NCI-H1694 (cell line): Measurements from ENCODE around the gene CD58.
"Not testable (repeated sequence)": the region's sequence is repeated elsewhere in the genome, so short reads cannot be mapped to it uniquely, and the experiment has no call there.

Experiments
- DNase-seq: peaks from one replicate; lab custom pipeline; 2025; lab: John Stamatoyannopoulos, UW

CD58 gene

DNA sequence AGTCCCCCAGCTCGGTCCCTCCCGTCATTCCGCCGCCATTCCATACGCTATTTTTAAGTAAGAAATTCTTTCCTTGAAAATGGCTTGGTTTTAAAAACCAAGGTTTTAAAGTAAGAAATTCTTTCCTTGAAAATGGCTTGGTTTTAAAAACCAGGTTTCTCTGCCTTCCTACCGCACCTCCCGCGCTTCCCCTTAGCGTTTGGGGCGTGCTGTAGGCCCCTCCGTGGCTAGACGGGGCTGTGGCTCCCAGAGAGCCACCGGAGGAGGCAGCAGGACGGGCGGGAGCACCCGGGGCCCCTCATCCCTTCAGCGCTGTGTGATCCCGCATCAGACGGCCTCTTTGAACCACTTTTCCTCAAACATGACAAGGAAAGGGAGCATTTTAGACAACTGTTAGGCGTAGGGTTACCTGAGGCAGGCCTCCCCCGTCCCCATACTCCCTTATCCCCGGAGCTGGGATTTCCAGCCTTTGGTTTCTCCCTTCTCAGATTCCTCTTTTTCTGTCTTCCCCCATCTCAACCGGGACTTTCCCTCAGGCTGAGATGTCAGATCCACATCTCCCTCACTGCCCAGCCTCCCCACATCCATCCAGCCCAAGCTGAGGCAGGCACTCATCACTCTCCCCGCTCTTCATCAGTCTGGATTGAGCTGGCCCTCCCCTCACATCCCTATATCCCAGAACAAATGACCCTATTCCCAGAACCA is 541 bp upstream of the CD58 start:
- DNase-seq = no peak

GRCh38 chr1:116569776-116570357 is 959 bp downstream of the CD58 start:
- no peak for DNase-seq

- no peak for DNase-seq
Observed at GRCh38 chr1:116569381-116569670, 1.5 kb downstream of the CD58 start.

GRCh38 chr1:116568662-116569380 is 2.0 kb downstream of the CD58 start:
- no peak for DNase-seq

- DNase-seq = no peak
Observed at GRCh38 chr1:116567790-116568661, 2.8 kb downstream of the CD58 start.

DNA sequence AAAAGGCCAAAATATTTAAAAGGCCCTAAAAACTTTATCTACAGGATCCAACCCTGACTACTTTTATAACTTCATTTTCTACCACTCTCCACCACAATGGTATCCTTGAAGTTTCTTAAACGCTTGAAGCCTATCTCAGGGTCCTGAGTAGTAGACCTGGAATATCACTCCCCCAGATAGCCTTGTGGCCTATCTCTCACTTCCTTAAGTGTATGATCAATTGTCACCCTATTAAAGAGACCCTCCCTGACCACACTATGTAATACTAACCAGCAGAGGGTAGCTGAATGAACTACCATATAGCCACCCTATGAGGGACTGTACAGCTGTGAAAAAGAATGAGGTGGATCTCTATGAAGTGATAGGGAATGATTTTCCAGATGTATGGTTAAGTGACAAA is 5.6 kb downstream of the CD58 start:
- no peak for DNase-seq

- DNase-seq = no peak
Observed at GRCh38 chr1:116564426-116564825, 6.4 kb downstream of the CD58 start.

DNA sequence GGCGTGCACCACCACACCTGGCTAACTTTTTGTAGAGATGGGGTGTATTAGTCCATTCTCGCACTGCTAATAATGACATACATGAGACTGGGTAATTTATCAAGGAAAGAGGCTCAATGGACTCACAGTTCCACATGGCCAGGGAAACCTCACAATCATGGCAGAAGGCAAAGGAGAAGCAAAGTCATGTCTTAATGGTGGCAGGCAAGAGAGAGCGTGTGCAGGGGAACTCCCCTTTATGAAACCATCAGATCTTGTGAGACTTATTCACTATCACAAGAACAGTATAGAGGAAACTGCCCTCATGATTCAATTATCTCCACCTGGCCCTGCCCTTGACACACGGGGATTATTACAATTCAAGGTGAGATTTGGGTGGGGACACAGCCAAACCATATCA is 8.4 kb downstream of the CD58 start:
- DNase-seq = not testable (repeated sequence)

GRCh38 chr1:116561563-116561962 is 9.3 kb downstream of the CD58 start:
- no peak for DNase-seq

GRCh38 chr1:116560704-116561490 is 9.9 kb downstream of the CD58 start:
- DNase-seq = no peak

GRCh38 chr1:116559304-116559761 is 11.5 kb downstream of the CD58 start:
- no peak for DNase-seq

DNA sequence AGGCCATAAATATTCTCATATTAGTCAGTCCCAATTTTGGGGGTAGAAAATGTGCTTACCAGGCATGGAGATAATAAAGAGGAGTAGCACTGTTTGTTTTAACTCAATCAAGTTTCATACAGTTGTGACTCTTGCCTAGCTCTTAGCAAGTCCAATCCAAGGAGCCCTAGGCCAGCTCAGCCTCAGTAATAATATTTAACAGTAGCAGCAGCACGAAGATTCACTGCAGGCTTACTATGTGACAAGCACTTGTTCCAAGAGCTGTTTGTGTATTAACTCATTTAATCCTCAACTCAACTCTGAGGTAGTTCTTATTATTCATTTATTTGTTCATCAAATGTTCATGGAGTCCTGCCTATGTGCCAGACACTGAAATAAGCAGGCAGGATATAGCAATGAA is 12.3 kb downstream of the CD58 start:
- DNase-seq = no peak

GRCh38 chr1:116558140-116558549 is 12.7 kb downstream of the CD58 start:
- no peak for DNase-seq

GRCh38 chr1:116557323-116557878 is 13.4 kb downstream of the CD58 start:
- no peak for DNase-seq

GRCh38 chr1:116556289-116557006 is 14.4 kb downstream of the CD58 start:
- no peak for DNase-seq

DNA sequence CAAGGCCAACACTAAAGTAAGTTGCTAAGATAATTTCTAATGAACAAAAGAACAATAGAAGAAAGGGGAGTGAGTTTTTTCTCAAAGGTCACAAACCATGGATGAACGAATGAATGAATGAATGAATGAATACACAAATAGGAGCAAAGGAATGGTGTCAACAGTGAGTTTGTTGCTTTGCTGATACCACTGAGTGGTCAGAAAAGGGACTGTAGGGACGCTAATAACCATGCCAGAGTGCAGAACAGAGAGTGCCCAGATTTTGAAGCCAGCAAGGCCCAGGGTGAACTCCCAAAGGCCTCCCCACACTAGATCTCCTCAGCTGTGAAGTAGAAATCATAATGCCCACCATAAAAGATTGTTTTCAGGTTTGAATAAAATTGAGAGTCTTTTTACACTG is 15.9 kb downstream of the CD58 start:
- DNase-seq = no peak

- DNase-seq = no peak
Observed at GRCh38 chr1:116553386-116554115, 17.3 kb downstream of the CD58 start.

DNA sequence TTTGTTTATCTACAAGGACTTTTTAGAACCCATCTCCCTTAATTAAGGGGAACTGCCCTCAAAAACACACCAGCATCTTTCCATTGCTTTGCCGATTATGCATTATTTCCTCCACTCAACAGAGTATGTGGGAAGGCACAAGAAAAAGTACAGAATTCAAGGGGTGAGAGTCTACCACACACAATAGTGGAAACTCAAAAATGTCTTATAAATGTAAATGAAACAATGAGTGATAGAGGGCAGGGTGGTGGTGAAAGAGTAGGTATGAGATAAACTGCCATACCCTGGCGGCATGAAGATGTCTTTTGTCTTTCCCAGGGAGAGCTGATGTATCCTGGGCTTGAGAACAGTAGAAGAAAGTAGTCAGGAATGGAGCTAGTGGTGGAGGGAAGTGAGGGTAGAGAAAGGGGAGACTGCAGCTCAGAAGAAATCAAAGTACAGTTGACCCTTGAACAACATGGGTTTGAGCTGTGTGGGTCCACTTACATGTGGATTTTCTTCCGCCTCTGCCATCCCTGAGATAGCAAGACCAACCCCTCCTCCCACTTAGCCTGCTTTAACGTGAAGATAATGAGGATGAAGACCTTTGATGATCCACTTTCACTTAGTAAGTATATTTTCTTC is 24.4 kb downstream of the CD58 start:
- DNase-seq = no peak

GRCh38 chr1:116545359-116545705 is 25.5 kb downstream of the CD58 start:
- DNase-seq = no peak
